Measurements from ENCODE around the gene CUL4A.
"Not testable (repeated sequence)": the region's sequence is repeated elsewhere in the genome, so short reads cannot be mapped to it uniquely, and the experiment has no call there.

CUL4A gene

DNA sequence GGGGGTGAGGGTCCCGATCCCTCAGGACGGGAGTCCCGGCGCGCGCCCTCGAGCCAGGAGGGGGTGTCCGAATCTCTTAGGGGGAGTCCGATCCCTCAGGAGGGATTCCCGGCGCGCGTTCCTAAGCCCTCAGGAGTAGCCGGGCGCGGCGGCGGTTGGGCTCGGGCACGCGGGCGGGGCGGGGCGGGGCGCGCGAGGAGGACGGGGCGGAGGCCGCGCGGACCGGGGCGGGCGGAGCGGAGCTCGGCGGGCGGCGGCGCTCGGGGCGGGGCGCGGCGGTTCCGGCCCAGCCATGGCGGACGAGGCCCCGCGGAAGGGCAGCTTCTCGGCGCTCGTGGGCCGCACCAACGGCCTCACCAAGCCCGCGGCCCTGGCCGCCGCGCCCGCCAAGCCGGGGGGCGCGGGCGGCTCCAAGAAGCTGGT is at the start of gene CUL4A:
TSS of gene CUL4A (plus strand) at position 278 of the 423 bp plus-strand sequence. CDS start at position 293, 15 bp downstream.
- in situ Hi-C loops (cut with MboI; ENCODE audit: low sequenced_read_pairs): no loop called here

DNA sequence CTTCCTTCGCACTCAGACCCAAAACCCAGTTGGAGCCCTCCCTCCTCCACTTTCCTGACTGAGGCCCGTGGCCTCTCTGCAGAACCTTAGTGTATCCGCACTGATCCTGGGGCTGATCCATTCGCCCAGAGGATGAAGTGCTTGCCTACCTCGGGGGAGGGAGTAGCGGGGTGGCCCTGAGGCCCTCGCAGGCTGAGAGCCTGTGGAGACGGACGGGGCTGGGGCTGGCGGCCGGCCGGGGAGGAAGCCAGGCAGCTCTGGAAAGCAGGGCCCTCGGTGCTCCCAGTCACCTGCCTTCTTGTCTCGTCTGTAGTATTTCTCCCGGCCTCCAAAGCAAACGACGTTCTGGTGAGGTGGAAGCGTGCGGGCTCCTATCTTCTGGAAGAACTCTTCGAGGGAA is 49.7 kb upstream of the CUL4A start:
- in situ Hi-C loops (cut with MboI; ENCODE audit: low sequenced_read_pairs): no loop called here

DNA sequence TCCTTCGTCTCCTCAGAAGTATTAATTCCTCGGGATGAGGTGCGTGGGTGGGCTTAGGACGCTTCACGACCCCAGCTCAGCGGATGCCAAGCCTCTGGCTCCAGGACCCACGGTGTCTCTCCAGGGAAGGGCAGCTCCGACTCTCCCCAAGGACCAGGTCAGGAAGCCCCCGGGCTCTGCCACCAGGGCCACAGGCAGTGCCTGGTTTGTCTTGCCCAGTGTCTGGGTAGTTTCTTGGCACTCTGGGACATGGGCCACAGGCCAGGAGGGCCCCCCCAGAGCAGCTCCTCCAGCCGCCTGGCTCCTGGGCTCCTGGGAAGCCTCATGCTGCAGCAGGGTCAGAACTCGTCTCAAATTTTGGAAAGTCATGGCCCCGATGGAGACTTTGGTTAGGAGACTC is 48.4 kb upstream of the CUL4A start:
- in situ Hi-C loops (cut with MboI; ENCODE audit: low sequenced_read_pairs): no loop called here

DNA sequence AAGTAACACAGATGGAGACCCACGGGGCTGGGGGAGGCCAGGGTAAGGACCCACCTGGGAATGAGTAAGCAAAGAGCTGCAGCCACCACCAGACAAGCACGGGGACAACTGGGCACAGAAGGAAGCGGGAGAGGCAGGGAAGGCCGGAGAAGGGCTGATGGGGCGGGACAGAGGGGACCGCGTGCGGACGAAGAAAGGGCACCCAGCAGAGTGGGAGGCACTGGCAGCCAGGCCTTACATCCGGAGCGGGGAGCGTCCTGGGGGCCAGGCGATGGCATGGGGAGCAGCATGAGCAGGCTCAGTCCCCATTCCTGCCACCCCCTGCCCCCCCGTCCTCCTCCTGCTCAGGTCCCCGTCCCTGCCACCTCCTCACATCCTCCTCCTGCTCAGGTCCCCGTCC is 48.0 kb upstream of the CUL4A start:
- in situ Hi-C loops (cut with MboI; ENCODE audit: low sequenced_read_pairs): no loop called here

DNA sequence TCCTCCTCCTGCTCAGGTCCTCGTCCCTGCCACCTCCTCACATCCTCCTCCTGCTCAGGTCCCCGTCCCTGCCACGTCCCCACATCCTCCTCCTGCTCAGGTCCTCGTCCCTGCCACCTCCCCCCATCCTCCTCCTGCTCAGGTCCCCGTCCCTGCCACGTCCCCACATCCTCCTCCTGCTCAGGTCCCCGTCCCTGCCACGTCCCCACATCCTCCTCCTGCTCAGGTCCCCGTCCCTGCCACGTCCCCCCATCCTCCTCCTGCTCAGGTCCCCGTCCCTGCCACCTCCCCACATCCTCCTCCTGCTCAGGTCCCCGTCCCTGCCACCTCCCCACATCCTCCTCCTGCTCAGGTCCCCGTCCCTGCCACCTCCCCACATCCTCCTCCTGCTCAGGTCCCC is 47.4 kb upstream of the CUL4A start:
- in situ Hi-C loops (cut with MboI; ENCODE audit: low sequenced_read_pairs): not testable (repeated sequence)

DNA sequence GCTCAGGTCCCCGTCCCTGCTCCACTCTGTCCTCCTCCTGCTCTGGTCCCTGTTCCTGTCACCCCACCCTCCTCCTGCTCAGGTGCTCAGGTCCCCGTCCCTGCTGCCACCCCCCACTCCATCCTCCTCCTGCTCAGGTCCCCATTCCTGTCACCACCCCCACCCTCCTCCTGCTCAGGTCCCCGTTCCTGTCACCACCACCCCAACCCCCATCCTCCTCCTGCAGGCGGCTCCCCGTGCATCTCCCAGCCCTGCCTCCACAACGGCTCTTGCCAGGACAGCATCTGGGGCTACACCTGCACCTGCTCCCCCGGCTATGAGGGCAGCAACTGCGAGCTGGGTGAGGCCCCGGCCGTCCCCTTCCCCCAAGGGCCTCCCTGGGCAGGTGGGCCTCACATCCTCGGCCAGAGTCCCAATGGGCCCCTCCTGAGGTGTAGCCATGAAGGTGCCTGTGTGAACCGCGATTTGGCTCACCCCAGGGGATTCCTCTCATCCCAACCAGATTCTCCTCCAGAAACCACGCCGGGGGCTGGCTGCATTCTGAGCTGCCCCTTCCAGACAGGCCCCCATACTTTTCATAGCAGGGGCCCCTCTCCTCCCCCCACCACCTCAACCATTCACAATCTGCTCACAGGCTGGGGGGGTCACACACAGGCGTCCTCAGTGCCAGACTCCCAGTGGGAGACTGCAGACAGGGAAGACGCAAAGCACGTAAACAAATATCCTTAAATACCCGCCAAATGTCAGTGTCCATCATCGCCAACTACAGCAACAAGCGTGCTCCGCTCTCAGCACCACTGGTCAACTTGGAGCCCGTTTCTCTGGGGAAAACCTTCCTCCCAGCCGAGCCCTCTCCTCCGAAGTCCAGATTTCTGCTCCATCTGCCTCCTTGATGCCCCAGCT is 46.4 kb upstream of the CUL4A start:
- in situ Hi-C loops (cut with MboI; ENCODE audit: low sequenced_read_pairs): no loop called here

DNA sequence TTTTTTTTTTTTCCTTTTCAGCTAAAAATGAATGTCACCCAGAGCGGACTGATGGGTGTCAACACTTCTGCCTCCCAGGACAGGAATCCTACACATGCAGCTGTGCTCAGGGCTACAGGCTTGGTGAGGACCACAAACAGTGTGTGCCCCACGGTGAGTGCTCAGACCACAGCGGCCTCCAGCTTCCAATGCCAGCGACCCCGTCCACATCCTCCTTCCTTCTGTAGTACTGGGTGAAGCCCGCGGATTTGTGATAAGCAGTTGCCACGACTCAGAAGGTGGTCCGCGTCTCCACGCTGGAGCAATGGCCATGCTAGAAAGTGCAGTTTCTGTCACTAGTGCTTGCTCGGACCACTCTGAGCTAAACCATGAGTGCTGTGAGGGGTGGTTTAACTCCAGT is 44.9 kb upstream of the CUL4A start:
- in situ Hi-C loops (cut with MboI; ENCODE audit: low sequenced_read_pairs): no loop called here

DNA sequence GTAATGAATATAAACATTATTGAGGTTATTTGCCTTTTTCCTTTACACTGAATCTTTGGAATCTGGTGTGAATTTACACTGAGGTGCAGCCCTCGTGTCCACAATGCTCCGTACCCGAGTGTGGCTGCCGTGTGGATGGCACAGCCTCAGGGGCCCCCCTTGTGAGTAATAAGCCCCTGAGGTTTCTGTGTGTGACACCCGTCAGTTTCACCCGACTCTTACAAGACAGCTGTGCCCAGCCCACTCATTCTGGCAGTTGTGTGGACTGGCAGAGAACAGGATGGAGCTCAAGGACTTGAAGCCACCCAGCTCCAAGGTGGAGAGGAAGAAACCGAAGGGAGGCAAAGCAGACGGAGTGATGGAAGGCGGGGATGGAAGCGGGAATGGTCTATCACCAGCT is 43.1 kb upstream of the CUL4A start:
- in situ Hi-C loops (cut with MboI; ENCODE audit: low sequenced_read_pairs): no loop called here

DNA sequence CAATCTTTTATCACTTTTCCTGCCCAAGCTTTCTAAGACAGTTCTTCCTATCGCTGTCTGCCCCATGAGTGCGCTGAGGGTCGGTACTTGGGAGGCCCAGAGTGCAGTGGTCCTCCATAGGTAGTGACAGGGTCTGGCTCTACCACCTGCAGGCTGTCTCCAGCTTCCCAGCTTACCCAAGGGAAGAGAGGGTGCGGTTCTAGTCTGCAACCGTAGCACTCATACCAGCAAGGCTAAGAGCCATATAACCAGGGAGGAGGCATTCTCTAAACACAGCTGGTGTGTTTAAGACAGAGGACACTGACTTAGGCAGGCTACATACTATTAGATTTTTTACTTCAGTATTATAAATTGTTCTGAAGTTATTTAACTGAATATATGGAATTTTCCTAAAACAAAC is 42.7 kb upstream of the CUL4A start:
- in situ Hi-C loops (cut with MboI; ENCODE audit: low sequenced_read_pairs): no loop called here

DNA sequence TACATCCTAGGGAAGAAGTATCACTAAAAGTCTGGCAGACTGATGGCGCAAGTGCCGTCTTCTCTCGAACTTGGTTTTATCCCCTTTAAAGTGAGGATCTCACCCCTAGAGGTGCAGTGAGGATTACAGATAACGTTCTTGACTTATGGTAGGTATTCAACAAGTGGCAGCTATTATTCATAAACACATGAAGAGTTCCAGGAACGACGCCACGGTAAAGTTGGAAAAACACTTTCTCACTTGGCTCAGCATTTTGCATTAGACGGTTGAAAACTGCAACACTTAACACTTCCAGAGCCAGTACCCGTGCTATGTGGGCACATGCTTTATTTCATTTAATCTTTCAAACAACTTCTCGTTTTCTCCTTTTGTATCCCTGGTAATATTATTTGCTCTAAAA is 42.3 kb upstream of the CUL4A start:
- in situ Hi-C loops (cut with MboI; ENCODE audit: low sequenced_read_pairs): no loop called here

DNA sequence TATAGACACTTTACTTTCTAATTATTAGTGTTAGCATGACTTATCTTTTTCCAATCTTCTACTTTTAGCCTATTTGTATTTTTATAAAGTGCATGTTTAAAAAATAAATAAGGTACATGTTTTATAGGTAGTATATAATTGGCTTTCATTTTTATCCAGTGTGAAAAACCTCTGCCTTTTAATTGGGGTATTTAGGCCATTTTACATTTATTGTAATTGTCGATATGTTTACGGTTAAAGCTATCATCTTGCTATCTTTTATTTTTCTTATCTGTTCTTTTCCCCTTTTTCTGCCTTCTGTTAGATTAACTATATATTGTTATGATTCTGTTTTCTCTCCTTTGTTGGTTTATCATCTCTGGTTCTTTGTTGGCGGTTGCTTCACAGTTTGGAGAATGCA is 41.8 kb upstream of the CUL4A start:
- in situ Hi-C loops (cut with MboI; ENCODE audit: low sequenced_read_pairs): no loop called here

DNA sequence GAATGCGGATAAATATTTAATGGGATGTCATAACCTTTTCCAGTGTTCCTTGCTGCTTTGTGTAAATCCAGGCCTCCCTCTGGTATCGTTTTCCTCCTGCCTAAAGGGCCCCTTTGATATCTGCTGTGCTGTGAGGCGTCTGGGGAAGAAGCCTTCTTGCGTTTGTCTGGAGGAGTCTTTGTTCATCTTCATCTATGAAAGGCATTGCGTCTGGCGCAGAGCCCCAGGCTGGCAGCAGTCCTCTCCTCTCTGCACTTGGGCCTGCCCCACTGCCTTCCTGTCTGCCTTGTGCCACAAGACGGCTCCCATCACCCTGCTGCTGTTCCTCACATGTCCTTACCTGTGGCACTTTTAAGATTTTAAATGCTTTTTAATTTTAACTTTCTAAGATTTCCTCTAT is 41.2 kb upstream of the CUL4A start:
- in situ Hi-C loops (cut with MboI; ENCODE audit: low sequenced_read_pairs): no loop called here

DNA sequence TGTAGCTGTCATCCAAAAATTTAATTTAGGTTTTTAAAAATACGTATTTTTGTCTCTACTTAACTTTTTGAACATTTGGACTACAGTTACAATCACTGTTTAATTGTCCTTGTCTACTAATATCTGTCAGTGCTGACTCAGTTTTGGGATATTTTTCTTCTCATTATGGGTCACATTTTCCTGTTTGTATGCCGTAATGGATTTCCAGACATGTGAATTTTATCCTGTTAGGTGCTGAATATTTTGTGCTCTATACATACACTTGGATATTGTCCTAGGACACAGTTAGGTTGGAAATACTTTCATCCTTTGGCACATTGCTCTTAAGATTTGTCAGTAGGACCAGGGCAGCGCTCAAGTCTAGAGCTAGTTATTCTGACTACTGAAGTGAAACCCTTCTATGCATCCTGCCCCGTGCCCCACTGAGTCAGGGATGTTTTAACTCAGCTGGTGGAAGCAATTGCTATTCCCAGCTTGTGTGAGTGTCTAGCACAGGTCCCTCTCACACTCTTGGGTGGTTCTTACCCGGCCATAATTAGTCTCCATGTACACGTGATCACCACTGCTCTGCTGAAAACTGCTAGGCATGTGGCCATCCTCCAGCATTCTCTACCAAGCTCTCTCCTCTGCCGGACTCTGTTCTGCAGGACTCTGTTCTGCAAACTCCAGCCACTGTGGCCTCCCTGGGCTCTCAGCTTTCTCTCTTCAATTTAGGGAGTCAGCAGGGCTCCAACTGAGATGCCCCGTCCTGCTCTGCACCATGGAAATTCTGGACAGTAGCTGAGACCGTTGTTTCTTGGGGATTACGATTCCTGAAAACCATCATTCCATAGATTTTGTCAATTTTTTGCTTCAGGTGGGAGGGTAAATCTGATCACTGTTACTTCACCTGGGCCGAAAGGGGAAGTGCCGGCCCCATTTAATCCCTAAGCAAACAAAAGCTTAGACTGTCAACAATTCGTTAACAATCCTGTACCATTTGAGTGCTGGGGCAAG is 39.8 kb upstream of the CUL4A start:
- in situ Hi-C loops (cut with MboI; ENCODE audit: low sequenced_read_pairs): no loop called here

DNA sequence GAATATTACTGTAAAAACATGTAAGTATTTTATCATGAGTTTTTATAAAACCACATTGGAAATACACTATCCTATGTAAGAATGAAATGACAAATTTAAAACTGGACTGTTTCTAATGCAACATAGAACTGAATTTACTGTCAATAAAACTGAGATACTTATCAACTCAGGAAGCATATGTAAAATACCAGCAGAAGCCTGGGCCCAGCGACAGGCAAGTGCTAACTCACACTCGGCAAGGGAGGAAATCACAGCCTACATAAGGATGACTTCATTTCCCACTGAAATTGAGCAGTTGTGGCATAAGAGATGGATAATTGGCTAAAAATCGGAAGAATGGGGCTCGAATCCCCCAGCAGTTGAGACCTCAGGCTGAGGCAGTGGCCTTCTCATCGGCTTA is 38.9 kb upstream of the CUL4A start:
- in situ Hi-C loops (cut with MboI; ENCODE audit: low sequenced_read_pairs): no loop called here

DNA sequence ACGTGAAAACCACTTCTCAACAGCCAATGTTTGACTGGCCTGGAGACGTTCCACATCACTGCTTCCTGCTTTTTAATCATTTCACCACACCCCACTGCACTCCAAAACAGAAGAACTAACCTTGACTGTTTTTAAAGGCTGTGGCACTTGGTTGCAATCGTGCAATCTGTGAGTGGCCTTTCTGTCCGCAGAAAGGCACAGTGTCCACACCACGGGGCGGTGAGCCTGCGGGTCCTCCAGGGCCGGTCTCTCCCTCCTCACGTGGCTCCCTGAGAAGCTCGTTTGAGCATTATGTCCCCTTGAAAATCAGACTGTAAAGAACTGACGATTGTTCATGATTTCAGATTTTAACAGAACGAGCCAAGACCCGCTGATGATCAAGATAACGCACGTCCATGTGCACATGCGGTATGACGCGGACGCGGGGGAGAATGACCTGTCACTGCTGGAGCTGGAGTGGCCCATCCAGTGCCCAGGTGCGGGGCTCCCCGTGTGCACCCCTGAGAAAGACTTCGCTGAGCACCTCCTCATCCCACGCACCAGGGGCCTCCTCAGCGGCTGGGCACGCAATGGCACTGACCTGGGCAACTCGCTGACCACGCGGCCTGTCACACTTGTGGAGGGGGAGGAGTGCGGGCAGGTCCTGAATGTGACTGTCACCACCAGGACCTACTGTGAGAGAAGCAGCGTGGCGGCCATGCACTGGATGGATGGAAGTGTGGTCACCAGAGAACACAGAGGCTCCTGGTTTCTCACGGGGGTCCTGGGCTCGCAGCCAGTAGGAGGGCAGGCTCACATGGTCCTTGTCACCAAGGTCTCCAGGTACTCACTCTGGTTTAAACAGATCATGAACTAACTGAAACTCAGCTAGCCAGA is 37.9 kb upstream of the CUL4A start:
- in situ Hi-C loops (cut with MboI; ENCODE audit: low sequenced_read_pairs): no loop called here

DNA sequence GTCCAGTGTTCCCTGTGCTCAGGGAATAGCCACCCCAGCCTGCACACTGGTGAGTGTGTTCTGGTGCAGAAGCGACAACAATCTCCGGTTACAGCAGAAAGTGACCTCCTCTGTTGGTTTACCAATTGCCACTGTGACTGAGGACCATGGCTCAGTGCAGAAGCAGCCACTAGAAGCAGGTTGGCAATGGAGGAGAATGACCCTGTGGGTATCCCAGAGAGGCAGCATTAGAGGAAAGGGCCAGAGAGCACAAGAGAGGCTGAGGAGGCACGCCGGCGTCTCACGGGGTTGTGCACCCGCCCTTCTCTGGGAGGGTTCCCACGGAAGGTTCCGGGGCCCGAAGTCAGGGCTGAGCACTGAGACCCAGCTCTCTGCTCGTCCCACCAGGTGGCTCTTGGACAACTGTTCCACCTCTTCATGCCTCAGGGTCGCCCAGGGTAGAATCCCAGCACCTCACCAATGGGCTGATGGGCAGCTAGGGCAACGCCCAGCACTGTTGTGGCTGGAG is 36.9 kb upstream of the CUL4A start:
- in situ Hi-C loops (cut with MboI; ENCODE audit: low sequenced_read_pairs): no loop called here

DNA sequence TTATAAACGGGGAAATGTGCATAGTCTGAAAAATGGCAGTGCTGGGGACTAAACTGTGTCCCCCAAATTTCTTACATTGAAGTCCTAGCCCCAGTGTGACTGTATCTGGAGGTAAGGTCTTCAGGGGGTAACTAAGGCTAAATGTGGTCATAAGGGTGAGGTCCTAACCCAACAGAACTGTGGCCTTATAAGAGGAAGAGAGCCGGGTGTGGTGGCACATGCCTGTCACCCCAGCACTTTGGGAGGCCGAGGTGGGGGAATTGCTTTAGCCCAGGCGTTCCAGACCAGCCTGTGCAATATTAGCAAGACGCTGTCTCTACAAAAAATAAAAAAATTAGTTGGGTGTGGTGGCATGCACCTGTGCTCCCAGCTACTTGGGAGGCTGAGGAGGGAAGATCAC is 33.1 kb upstream of the CUL4A start:
- in situ Hi-C loops (cut with MboI; ENCODE audit: low sequenced_read_pairs): no loop called here

DNA sequence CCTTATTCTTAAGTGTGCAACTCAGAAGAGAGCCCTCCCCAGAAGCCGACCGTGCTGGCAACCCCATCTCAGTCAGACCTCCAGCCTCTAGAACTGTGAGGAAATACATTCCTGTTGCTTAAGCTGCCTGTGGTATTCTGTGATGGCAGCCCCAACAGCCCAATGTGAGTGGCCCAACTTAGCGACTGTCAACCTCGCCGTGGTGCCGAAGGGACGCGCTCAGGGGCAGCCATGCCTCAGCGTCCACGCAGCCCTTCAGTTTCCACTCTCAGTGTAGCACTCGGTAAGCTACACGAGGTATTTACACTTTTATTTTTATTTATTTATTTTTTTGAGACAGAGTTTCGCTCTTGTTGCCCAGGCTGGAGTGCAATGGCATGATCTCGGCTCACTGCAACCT is 32.6 kb upstream of the CUL4A start:
- in situ Hi-C loops (cut with MboI; ENCODE audit: low sequenced_read_pairs): no loop called here

DNA sequence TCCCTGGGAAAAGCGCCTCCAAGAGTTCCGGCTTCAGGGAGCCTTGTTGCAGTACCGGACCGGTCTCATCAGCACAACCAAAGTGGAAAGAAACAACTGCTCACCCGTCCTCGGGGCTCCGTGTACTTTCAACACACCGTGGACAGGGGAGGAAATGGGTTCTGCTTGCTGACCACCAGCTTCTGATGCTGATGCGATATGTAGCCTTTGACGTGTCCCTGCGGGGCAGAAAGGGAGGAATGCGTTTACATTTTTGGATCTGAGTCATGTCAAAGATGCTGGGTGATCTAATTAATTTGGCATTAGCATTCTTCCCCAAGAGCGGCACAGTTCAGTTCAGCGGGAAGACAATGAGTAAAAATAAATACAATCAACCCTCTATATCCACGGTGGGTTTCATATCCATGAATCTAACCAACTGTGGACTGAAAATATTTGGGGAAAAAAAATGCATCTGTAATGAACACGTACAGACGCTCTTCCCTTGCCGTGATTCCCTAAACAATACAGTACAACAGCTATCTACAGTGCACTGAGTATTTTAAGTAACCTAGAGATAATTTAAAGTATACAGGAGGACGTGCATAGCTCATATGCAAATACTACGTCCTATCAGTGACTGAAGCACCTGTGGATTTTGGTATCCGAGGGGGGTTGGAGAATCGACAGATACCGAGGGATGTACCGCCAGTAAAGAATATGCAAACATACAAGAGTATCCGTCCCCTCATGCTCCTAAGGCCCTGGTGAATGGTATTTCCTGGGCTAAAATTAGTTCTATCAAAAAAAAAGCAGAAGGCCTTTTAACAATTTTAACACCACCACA is 31.1 kb upstream of the CUL4A start:
- in situ Hi-C loops (cut with MboI; ENCODE audit: low sequenced_read_pairs): no loop called here

DNA sequence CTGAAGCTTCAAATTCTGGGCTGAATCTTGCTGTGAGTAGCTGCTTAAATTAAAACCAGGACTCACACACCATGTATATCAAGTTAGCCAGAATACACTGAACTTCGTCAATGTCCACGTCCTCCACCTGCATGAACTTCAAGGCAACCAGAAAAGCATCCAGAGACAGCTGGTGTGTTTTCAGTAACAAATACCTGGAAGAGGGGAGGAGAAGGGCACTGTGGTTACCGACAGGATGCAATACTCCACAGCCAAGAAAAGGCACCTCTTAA is 30.6 kb upstream of the CUL4A start:
- in situ Hi-C loops (cut with MboI; ENCODE audit: low sequenced_read_pairs): no loop called here
